Mucosa of rectum (tissue), 2 donors: ENCODE results near the gene FBXO45.
"Not testable (repeated sequence)": the region's sequence is repeated elsewhere in the genome, so short reads cannot be mapped to it uniquely, and the experiment has no call there.

Experiments
- H3K27ac ChIP-seq, 2 donors: one replicate each; pipeline ENCODE4 v1.7.0; 2013; ENCODE audit warnings: inconsistent platforms in 2 of 2, low read depth in 2 of 2, low read length in 2 of 2
- H3K27me3 ChIP-seq, 2 donors: one replicate each; pipeline ENCODE4 v1.7.0; 2013; ENCODE audit warnings: low read length in 2 of 2; ENCODE audit not compliant: control insufficient read depth in 2 of 2, insufficient read depth in 2 of 2
- H3K36me3 ChIP-seq, 2 donors: one replicate each; pipeline ENCODE4 v1.7.0; 2013; ENCODE audit warnings: low read length in 2 of 2; ENCODE audit not compliant: control insufficient read depth in 2 of 2, insufficient read depth in 2 of 2
- H3K4me1 ChIP-seq, 2 donors: one replicate each; pipeline ENCODE4 v1.7.0; 2013; ENCODE audit warnings: low read length in 2 of 2, mild to moderate bottlenecking in 1 of 2; ENCODE audit not compliant: control insufficient read depth in 2 of 2, insufficient read depth in 2 of 2
- H3K4me3 ChIP-seq, 2 donors: one replicate each; pipeline ENCODE4 v1.7.0; 2013; ENCODE audit warnings: low read length in 2 of 2
- H3K9ac ChIP-seq, 2 donors: one replicate each; pipeline ENCODE4 v1.7.0; 2013; ENCODE audit warnings: low read length in 2 of 2, low read depth in 1 of 2, mild to moderate bottlenecking in 1 of 2
- H3K9me3 ChIP-seq, 2 donors: one replicate each; pipeline ENCODE4 v1.7.0; 2013; ENCODE audit warnings: low read length in 2 of 2; ENCODE audit not compliant: control insufficient read depth in 2 of 2
- donor health status: healthy.
- donor health status: Normal muscosa, but diverticular disease.

FBXO45 gene, protein sequence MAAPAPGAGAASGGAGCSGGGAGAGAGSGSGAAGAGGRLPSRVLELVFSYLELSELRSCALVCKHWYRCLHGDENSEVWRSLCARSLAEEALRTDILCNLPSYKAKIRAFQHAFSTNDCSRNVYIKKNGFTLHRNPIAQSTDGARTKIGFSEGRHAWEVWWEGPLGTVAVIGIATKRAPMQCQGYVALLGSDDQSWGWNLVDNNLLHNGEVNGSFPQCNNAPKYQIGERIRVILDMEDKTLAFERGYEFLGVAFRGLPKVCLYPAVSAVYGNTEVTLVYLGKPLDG

DNA sequence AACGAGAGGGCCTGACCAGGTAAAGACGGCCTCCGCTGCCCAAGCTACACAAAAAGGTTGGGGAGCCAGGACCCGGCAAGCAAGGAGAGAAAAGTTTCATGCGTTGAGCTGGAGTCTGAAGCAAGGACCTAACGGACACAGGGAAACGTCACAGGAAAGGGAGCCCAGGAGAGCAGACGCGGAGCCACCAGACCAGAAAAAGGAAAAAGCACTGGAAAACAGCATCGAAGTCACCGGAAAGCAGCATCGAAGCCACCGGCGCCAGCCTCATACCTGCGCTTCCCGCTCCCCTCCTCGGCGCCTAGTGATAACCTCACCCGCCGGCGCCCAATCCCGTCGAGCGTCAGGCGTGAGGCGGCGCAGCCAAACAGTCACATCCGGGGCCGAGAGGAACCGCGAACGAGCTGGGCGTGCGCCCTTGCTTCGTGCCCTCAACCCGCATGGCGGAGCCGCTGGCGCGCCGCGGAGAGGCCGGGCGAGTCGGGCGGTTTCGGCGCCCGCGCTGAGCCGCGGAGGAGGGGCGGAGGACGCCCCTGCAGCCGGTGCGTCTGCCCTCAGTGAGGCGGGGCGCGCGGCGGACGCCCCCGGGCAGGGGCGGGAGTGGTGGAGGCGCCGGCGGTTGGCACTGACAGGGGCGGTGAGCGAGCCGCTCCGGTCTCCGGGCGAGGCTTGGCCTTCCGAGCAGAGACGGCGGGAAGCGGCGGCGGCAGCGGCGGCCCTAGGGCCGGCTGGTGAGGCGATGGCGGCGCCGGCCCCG, at the start of gene FBXO45, which contains the start of gene WDR53:
Gene FBXO45, plus strand, starts transcription at position 415 of the 757 bp plus-strand sequence. Its CDS starts 325 bp downstream, at position 740.
Gene WDR53, minus strand, starts transcription at position 309 of the 757 bp plus-strand sequence. CDS start 7,079 bp downstream, outside the sequence.
- Histone ChIP-seq H3K4me1 (peaks cover 13 to 22% of the 10 kb centered on the region in 2 donors), H3K9ac (peak within 1 kb of the TSS; percentile 91 to 97), H3K27me3 (no peaks in the 10 kb centered on the region), H3K9me3 (no peaks in the 10 kb centered on the region), H3K27ac (peak within 1 kb of the TSS; percentile 72 to 87), H3K4me3 (peak within 1 kb of the TSS; percentile 99 to 100), H3K36me3 (no peaks in the 10 kb centered on the region)

DNA sequence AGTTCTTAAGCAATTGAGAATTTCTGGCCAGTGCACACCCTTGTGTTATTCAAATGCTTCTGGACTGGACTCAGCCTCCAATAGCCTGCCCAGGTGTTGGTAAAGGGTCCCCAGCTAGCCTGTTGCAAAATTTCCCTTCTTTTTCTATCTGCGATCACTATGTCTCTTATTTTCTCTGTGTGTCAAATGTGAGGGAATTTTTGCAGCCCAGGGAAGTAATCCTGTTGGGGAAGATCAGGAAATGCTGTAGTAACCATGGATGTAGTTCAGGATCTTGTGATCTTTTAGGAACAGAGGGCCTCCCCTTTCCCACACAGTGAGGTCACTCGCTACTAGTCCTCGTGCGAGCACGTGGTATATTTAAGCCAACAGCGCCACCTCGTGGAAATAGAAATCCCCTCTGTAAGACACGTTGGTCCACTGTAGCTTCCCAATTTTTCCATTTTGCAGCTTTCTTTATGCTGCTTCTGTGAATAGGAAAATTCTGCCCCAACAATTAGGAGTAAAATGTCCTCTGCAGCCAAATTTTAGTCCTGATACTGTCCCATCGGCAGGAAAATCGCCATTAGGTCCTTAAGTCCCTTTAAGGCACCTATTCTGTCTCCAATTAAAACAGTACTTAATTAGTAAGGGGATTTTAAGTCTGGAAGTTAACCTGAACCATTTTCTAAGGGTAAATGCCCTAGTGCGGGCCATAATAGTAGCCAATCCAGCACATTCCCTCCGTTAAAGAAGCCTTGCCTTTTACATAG, 49.3 kb upstream of the FBXO45 start:
- Histone ChIP-seq H3K9ac (no peak overlapping the region), H3K36me3 (no peaks in the 10 kb centered on the region), H3K27ac (no peak overlapping the region), H3K4me3 (no peak overlapping the region), H3K9me3 (peaks cover 10 to 25% of the 10 kb centered on the region in 2 donors), H3K27me3 (no peaks in the 10 kb centered on the region), H3K4me1 (no peaks in the 10 kb centered on the region)

DNA sequence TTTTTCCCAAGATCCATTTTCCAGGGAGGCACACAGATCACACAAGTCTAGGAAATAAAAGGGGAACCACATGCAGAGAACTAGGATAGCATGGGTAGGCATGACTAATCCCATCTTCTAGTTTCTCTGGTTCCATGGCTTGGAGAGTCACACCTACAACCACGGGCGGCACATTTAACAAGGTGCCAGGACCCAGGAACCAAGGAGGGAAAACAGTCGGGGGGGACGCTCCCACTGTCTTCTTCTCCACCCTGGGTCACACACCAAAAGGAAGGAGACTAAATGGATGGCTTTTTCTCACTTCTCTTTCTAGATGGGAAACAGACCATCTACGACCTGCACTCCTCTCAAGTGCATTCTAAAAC, 48.8 kb upstream of the FBXO45 start:
- H3K4me1 ChIP-seq: no peaks in the 10 kb centered on the region
- H3K36me3 ChIP-seq: no peaks in the 10 kb centered on the region
- no peaks in the 10 kb centered on the region for H3K27me3 ChIP-seq
- H3K9ac ChIP-seq: no peak overlapping the region
- no peak overlapping the region for H3K4me3 ChIP-seq
- peaks cover 10 to 25% of the 10 kb centered on the region in 2 donors for H3K9me3 ChIP-seq
- H3K27ac ChIP-seq: no peak overlapping the region

DNA sequence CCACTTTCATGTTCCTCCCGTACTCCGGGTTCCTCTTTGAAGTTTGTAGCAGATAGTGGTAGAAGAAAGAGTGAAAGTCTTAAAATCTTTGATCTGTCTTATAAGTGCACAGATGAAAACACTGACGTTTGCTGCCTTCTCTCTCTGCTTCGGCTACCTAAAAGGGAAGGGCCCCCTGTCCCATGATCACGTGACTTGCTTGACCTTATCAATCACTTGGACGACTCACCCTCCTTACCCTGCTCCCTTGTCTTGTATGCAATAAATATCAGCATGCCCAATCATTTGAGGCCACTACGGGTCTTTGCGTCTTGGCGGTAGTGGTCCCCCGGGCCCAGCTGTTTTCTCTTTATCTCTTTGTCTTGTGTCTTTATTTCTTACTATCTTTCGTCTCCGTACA, 47.2 kb upstream of the FBXO45 start:
- not testable (repeated sequence) for H3K27me3 ChIP-seq, H3K4me3 ChIP-seq, H3K9ac ChIP-seq, H3K4me1 ChIP-seq, H3K27ac ChIP-seq, H3K36me3 ChIP-seq
- peaks cover 10 to 25% of the 10 kb centered on the region in 2 donors for H3K9me3 ChIP-seq

DNA sequence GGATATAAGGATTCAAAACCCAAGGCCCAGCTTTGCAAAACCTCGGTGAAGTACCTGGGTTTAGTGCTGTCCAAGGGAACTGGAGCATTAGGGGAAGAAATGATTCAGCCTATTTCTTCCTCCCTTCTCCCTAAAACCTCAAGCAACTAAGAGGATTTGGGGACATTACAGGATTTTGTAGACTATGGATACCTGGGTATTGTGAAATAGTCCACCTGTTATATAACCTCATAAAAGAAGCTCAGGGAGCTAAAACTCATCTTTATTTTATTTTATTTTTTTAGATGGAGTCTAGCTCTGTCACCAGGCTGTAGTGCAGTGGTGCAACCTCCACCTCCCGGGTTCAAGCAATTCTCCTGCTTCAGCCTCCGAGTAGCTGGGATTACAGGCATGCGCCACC, 44.6 kb upstream of the FBXO45 start:
- no peaks in the 10 kb centered on the region for H3K27me3 ChIP-seq
- H3K9me3 ChIP-seq: peaks cover 6 to 15% of the 10 kb centered on the region in 2 donors
- H3K4me1 ChIP-seq: no peaks in the 10 kb centered on the region
- no peak overlapping the region for H3K27ac ChIP-seq
- H3K36me3 ChIP-seq: no peaks in the 10 kb centered on the region
- H3K4me3 ChIP-seq: no peak overlapping the region
- H3K9ac ChIP-seq: no peak overlapping the region

DNA sequence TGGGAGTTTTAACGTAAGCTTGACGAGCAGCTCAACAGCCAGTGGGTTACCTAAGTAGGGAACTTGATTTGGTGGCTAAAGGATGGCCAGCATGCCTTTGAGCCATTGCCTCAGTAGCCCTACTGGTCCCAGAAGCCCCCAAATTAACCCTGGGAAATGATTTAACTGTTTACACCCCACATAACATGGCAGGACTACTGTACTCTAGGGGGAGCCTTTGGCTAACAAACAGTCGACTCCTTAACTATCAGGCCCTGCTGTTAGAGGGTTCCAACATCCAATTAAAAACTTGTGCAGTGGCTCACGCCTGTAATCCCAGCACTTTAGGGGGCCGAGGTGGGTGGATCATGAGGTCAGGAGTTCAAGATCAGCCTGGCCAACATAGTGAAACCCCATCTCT, 43.9 kb upstream of the FBXO45 start:
- H3K4me1 ChIP-seq: no peaks in the 10 kb centered on the region
- H3K4me3 ChIP-seq: no peak overlapping the region
- peaks cover 3 to 9% of the 10 kb centered on the region in 2 donors for H3K9me3 ChIP-seq
- H3K27me3 ChIP-seq: no peaks in the 10 kb centered on the region
- no peaks in the 10 kb centered on the region for H3K36me3 ChIP-seq
- H3K9ac ChIP-seq: no peak overlapping the region
- H3K27ac ChIP-seq: no peak overlapping the region

DNA sequence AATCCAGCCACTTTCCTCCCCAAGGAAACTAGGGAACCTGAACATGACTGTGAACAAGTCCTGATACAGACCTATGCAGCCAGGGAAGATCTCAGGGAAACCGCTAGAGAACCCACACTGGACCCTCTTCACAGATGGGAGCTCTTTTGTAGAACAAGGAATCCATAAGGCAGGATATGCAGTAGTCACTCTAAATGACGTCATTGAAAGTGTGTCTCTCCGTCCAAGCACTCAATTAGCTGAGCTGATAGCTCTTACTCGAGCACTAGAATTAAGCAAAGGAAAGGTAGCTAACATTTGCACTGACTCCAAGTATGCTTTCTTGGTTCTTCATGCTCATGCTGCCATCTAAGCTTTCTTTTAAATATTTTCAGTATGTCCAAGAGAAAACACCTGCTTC, 43.3 kb upstream of the FBXO45 start:
- Histone ChIP-seq H3K27ac (no peak overlapping the region), H3K9ac (no peak overlapping the region), H3K4me3 (no peak overlapping the region), H3K36me3 (no peaks in the 10 kb centered on the region), H3K27me3 (no peaks in the 10 kb centered on the region), H3K4me1 (no peaks in the 10 kb centered on the region), H3K9me3 (peaks cover 0 to 4% of the 10 kb centered on the region in 2 donors)

DNA sequence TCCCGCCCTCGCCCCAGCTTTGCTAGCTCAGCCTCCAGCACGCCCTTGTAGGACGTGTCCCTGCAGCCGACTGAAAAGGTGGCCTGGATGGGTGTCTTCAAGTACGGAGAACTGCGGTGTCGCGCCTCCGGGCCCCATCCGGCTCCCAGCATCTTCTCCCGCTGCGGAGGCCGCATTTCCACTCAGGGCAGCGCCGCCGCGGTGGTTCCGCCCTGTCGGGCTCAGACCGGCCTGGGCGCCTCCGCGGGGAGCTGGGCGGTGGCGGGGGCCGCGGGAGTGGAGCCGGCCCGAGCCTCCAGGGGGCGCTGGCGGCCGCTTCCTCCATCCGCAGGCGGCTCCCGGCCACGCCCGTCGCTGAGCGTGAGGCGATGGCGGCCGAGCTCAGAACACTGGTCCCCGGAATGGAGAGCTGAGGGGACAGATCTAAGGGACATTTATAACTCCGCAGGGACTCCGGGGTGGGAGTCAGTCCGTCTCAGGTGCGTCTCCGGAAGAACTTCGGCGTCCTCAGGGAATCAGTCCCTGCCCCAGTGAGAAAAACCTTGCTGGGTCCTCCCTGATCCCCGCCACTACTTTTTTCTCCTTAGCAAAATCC, 39.7 kb upstream of the FBXO45 start:
- no peaks in the 10 kb centered on the region for H3K4me1 ChIP-seq
- H3K27ac ChIP-seq: peak overlapping the region in 1 of 2 donors; percentile 52
- peak overlapping the region; percentile 54 to 61 for H3K4me3 ChIP-seq
- H3K36me3 ChIP-seq: no peaks in the 10 kb centered on the region
- no peaks in the 10 kb centered on the region for H3K9me3 ChIP-seq
- H3K27me3 ChIP-seq: no peaks in the 10 kb centered on the region
- peak overlapping the region; percentile 44 to 60 for H3K9ac ChIP-seq

DNA sequence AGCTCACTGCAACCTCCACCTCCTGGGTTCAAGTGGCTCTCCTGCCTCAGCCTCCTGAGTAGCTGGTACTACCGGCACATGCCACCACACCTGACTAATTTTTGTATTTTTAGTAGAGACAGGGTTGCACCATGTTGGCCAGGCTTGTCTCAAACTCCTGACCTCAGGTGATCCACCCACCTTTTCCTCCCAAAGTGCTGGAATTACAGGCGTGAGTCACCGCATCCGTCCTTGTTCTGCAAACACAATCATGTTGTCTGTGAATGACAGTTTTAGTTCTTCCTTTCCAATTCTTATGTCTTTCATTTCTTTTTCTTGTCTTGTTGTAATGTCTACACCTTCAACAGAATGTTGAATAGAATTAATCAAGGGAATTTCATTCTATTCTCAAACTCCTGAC, 37.0 kb upstream of the FBXO45 start:
- Histone ChIP-seq H3K27ac (no peak overlapping the region), H3K4me1 (no peaks in the 10 kb centered on the region), H3K27me3 (no peaks in the 10 kb centered on the region), H3K4me3 (no peak overlapping the region), H3K36me3 (no peaks in the 10 kb centered on the region), H3K9me3 (no peaks in the 10 kb centered on the region), H3K9ac (no peak overlapping the region)
